Measurements from ENCODE around the gene TXNL1.

DNA sequence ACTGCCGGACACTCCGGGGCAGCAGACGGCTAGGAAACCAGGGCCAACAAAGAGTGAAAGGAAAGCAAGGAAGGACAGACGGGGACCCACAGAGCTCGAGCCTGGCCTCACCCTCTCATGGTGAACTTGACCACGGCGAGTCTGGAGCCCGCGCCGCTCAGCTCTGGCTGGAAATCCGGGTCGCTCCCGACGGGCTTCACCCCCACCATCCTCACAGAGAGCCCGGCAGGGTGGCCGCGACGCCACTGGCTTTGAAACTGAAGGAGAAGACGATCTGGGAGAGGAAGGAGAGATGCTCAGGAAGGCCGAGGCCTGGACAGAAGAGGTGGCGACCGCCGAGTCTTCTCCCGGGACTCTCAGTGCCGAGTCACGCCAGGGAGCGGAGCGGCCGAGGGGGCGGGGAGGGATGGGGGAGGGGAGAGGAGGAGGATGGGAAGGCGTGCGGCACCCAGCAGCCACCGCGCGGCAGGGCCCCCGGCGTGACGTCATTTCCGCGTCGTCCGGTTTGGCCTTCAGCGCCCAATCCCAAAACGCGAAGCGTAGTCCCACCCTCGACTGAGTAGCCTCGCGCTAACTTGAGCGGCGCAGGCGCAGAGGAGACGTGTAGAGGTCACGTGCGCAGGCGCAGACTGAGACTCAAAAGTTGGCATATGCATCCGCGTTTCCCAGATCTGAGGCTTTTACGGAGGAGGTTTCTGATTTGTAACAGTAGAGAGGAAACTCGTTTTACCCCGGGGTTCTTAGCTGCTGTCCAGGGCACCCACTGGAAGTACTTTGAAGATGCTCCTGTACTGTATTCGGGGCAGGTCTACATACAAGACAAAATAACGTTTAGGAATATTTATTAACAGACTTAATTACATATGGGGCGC, at the start of gene TXNL1:
- peak; percentile 90 for TF ChIP-seq TAF1 (IDR thresholded peaks at IDR 0.05; ENCODE audit: low read depth, low read length)
- TF ChIP-seq KDM1A (IDR thresholded peaks at IDR 0.05; ENCODE audit: borderline replicate concordance, low read length), result no peak
- no peak for TF ChIP-seq RAD21 (IDR thresholded peaks at IDR 0.05 in 1 of 2, conservative IDR thresholded peaks at IDR 0.05 in 1 of 2; ENCODE audit: low read depth in 2 of 2, low read length in 2 of 2)
- TF ChIP-seq, protein P1, sequence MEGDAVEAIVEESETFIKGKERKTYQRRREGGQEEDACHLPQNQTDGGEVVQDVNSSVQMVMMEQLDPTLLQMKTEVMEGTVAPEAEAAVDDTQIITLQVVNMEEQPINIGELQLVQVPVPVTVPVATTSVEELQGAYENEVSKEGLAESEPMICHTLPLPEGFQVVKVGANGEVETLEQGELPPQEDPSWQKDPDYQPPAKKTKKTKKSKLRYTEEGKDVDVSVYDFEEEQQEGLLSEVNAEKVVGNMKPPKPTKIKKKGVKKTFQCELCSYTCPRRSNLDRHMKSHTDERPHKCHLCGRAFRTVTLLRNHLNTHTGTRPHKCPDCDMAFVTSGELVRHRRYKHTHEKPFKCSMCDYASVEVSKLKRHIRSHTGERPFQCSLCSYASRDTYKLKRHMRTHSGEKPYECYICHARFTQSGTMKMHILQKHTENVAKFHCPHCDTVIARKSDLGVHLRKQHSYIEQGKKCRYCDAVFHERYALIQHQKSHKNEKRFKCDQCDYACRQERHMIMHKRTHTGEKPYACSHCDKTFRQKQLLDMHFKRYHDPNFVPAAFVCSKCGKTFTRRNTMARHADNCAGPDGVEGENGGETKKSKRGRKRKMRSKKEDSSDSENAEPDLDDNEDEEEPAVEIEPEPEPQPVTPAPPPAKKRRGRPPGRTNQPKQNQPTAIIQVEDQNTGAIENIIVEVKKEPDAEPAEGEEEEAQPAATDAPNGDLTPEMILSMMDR (IDR thresholded peaks at IDR 0.05; ENCODE audit: control extremely low read depth in 1 of 3, insufficient read depth in 1 of 3, low read depth in 1 of 3, low read length in 3 of 3), result no peak
- TF ChIP-seq SP2 (IDR thresholded peaks at IDR 0.05; ENCODE audit: low read length), result no peak
- no peak for TF ChIP-seq GABPA (IDR thresholded peaks at IDR 0.05; ENCODE audit: borderline replicate concordance, insufficient read depth, low read length)
- peak; percentile 77 for TF ChIP-seq BACH1 (IDR thresholded peaks at IDR 0.05; ENCODE audit: low read length)
- peak; percentile 94 to 96 for TF ChIP-seq POLR2A (IDR thresholded peaks at IDR 0.05; ENCODE audit: control extremely low read depth in 1 of 2, low read depth in 2 of 2, low read length in 2 of 2)
- TF ChIP-seq MAX (IDR thresholded peaks at IDR 0.05), result peak; percentile 84
- TF ChIP-seq SP1 (IDR thresholded peaks at IDR 0.05; ENCODE audit: low read depth, low read length), result 0 out of 2 replicates have a peak, but pooled peaks have one; percentile 28

Data from H1 (cell line).